CD4-positive, alpha-beta T cell treated with Interleukin-4 for 4 hours (primary cell): Measurements from ENCODE around the gene PLA2R1.

Experiments used
- DNase-seq: peaks from one replicate; pipeline ENCODE4 v3.0.0-alpha.2; 2020

PLA2R1 gene

GRCh38 chr2:159922563-159922962, 139.9 kb downstream of the PLA2R1 start:
- DNase-seq, result no peak

DNA sequence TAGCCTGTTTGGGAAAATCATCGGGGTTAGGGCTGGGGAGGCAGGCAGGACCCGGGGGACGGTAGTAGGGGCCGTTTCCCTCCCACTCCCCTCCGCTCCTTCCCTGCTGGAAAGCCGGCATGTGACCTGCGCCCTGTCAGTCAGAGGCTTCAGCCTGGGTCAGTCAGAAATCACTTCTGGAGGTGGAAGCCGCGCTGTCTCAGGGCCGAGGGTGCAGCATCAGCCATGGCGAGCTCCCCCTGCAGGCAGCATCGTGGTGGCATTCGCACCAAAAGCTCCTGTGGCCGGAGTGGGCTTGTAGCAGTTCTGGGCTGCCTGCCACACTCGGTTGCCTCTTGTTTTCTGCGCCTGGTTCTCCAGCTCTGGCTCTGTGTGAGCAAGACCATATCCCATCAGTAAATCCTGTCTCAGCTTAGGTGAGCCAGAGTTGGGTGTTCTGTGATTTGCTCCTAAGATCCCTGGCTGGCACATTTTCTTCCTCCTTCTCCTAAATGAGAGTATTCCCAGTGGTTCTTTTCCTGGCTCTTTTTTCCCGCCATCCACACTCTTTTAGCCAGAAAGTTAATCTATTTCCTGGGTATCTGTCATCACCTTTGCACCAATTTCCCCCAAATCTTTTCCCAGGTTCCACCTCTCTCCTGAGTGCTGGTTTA, 140.5 kb downstream of the PLA2R1 start:
- DNase-seq, result peak; percentile 69

DNA sequence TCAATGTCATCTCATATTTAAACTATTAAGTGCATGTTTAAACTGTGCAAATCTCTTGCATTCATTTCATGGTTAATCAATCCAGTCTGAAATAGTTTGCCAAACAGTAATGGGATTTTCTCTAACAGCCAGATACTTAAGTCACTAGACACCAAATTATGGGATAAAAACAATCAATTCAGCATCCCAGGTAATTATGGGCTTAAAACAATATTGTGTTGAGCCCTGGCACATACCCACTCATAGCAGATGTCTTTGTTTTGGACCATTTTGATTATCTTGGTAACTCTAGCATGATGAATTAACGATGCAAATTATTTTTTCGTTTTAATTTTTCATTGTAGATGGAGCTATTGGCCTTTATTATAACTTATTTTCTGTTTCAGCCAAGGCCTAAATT, 145.9 kb downstream of the PLA2R1 start:
- no peak for DNase-seq

DNA sequence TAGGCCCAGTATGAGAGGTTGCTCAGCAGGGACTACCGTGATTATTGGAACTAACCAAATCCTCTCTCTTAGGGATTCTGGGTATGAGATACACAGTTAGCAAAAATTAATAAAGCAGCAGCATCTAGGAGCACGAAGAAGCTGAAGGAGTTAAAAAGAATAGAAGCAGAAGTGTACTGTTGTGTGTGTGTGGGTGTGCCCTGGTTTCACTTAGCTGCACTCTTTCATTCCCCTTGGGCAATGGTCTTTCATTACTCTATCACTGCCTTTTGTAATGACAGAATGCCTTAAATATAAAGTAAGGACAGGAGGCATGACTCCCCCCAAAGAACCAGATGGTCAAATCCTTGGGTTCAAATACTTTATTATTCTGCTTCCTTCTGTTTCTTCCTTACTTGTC, 148.5 kb downstream of the PLA2R1 start:
- DNase-seq, result no peak

DNA sequence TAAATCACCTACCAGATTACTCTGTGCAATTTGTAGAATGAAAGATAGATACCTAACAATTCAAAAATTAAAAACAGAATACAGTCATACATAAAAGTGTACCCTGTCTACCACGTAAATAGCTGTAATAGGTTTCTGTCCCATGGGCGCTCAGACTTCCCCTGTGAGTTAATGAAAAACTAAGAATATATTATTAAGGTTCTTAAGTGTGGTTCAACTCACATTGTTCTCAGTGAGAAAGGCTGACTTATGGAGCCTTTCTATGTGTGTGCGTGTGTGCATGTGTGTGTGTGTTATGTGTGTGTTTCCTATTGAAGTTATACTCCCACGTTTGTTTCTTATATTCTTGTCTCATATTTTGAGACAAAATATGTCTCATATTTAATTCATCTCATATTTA, 149.8 kb downstream of the PLA2R1 start:
- DNase-seq, result no peak

- DNase-seq, result no peak
These were observed 151.5 kb downstream of the PLA2R1 start for GRCh38 chr2:159910951-159911350.

DNA sequence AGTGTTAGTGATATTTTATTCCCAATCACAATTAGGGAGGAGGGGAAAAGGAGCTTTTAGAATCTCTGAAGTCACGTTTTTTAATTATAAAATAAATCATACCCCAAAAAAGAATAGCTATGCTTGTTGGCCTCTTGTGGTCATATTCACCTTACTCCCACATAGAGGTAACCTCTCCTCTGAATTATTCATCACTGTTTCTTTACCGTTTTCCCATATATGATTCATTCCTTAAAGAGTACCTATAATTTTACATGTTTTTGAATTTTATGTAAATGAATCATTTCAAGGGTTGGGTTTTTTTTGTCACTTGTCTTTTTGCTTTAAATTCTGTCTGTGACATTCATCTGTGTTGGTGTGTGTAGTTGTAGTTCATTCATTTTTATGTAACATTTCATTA, 153.8 kb downstream of the PLA2R1 start:
- no peak for DNase-seq

DNA sequence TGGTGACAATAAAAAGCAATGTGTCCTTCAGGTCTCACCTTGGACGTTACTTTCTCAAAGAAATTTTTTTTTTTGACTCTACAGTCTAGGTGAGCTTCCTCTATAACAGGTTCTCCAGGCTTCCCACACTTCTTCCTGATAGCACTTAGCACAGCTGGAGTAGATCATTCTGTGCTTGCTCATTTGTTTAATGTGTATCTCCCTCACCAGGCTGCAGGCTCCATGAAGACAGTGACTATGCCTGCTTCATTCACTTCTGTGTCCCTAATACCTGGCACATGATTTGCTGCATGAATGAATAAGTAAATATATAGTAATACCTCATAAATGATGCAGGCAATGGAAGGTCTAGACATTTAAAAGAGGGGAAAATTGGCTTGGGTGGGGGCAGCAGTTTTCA, 154.5 kb downstream of the PLA2R1 start:
- DNase-seq, result no peak

- no peak for DNase-seq
These were observed 156.3 kb downstream of the PLA2R1 start for GRCh38 chr2:159905926-159906714.

DNA sequence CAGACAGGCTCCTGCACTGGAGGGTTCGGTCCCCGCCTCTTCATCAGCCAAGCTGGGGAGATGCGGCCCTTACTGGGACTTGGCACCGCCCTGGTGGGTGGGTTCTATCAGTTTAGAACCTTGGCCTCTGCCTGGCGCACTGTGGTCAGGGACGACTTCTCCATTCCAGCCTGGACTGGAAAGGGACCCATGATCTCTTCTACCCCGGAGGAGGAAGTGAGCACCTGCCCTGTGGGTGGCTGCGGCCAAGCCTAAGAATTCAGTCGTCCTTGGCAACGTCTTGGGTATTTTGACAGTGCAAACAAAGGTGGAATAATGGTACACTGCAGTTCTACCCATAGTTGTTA, 157.5 kb downstream of the PLA2R1 start:
- no peak for DNase-seq

- peak; percentile 80 for DNase-seq
These were observed 158.1 kb downstream of the PLA2R1 start, which contains the start of gene LY75 for GRCh38 chr2:159904127-159904958. Gene LY75 (minus strand): TSS chr2:159904756.

DNA sequence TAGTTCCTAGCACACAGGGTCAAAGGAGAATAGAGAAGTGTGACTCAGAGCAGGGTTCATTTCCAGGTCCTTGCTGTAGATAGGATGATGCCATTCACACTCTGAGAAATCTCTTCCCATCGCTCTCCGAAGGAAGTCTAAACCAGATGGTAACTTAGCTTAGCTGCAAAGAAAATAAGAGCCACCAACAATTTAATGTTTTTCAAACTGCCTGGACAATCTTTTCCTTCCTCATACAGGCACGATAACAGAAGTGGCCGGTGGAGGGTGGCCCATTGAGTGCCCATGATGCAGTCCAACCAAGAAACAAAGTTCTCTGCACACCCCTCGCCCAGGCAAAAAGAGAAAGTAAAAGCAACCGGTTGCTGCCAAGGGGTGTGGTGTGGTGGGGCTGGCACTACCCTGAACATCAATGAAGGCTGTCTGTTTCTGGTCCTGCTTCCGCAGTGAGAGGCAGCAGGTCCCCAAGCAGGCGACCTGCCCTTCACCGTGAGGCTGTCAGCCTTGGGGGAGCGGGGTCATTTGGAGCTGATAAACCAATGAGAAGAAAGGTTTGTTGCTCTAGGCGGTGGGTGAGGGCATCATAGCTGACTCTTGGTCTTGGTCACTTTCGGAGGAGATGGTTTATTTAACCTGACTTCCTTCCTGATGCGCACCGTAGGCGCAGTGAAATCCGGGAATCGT, 158.8 kb downstream of the PLA2R1 start:
- peak; percentile 74 for DNase-seq

DNA sequence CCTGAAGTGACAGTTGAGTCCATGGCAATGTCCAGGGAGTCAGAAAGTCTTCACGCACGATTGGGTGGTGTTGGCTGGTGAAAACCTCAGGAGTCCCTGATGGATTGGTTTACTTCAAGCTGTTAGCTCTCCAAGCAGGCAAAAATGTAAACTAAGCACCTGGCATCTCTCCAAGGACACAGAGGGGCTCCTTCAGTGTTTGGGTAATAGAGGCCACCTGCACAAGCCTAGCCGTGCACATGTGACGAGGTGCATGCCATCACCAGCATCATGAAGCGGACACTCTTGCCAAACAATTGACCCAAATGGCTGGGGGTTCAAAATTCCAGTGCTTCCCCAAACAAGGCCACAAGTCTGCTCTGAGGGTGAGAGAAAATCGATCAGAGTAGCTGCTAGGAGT, 159.7 kb downstream of the PLA2R1 start:
- no peak for DNase-seq

- no peak for DNase-seq
These were observed 162.1 kb downstream of the PLA2R1 start for GRCh38 chr2:159900343-159900742.

DNA sequence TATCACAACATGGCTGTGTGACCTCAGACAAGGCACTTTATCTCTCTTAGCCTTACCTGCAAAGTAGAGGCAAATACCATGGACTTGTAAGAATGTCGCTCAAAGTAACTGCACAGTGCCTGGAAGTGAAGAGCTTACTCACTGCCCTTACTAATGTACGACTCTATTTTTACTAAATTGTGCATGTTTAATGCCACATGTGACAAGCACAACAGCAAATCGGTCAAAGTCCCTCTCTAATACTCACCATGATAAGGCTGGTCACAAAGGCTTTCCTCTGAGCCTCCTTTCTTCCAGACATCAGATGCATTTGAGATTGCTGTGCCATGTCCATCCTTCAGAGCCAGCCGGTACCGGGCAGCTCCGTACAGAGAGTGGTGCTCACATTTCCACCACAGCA, 164.0 kb downstream of the PLA2R1 start:
- no peak for DNase-seq

- no peak for DNase-seq
These were observed 164.7 kb downstream of the PLA2R1 start for GRCh38 chr2:159897720-159898119.

- no peak for DNase-seq
These were observed 165.3 kb downstream of the PLA2R1 start for GRCh38 chr2:159897081-159897480.

DNA sequence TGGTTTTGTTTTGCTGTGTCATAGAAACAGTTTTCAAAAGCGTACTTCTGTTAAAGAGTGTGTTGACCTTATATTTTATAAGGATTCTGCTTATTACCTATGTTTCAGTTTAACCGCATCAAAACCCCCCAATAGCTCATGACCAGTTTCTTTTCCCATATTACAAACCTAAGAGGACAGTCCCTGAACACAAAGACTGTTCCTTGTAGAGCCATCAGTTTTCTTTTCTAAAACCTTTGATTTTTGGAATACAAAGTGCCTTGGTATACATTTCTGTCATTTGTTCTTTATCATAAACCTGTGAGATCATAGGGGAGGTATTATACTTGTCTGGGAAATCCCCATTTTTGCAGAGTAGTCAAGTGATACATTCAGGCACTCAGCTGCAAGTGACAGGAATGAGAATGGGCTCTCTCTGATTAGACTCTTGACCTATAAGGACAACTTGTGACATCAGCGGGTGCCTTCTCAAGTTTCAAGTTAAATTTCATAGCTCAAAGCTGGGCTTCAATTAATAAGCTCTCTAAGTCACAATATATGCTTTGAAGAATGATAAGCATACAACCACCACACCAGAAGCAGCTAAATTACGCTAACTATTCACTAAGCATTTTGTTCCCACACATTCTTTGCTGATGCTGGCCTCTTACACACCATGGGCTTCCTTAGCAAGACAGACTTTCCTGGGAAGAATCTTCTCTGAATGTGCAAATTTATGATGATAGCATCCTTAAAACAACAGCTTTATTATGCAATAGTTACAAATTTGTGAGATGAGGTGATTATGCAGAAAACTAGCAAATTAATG, 167.0 kb downstream of the PLA2R1 start:
- peak; percentile 11 for DNase-seq

DNA sequence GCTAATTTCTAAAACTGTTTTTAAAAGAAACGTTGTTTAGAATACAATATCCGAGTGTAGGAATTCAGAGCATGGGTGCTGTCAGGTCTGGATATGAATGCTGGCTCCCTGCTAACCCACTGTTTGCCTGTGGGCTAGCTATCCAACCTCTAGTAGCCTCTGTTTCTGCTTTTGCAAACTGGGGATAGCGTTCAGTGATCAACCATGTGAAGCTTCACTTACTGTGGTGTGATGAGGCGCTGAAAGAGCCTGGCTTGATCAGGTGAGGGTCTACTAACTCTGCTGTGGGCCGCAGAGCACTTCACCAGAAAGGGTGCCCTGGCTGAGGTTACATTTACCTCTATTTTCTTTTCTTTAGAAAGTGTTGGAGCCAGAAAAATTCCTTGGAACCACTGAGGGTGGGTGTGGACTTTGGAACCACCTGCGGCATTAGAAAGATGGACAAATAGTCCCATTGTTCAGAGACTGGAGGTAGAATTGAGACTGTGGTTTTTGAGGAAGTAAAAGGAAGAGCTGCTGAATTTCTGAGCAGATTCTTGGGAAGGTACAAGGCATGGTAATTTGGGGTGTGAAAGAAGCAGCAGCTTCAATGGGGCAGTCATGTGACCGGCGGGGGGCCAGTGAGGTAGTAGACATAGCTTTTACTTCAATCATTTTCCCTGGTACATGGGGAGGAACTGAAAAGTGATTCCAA, 168.1 kb downstream of the PLA2R1 start:
- DNase-seq, result no peak

GRCh38 chr2:159892990-159893810, 169.2 kb downstream of the PLA2R1 start:
- DNase-seq, result no peak
